Measurements from ENCODE around the gene TAGLN. TPM values are rescaled to one million over a fixed set of nuclear protein-coding genes. Genes with fewer than 3 reads are reported as not detected.
A peak's percentile ranks its signal among the peaks of the same experiment; 100 is the strongest.

Gene TAGLN
- total RNA-seq (2013), result 16.0 TPM
- polyA plus RNA-seq, result 100 to 1,000 TPM in 1 of 3 donors, 1 to 10 TPM in 2; 3.6 to 113 (median 4.0) TPM
- polyA minus RNA-seq, result 8.3 and 13.3 TPM in 2 replicates
- 1.5 to 76.7 (median 16.9) reads per million in 11 experiments for total RNA-seq

DNA sequence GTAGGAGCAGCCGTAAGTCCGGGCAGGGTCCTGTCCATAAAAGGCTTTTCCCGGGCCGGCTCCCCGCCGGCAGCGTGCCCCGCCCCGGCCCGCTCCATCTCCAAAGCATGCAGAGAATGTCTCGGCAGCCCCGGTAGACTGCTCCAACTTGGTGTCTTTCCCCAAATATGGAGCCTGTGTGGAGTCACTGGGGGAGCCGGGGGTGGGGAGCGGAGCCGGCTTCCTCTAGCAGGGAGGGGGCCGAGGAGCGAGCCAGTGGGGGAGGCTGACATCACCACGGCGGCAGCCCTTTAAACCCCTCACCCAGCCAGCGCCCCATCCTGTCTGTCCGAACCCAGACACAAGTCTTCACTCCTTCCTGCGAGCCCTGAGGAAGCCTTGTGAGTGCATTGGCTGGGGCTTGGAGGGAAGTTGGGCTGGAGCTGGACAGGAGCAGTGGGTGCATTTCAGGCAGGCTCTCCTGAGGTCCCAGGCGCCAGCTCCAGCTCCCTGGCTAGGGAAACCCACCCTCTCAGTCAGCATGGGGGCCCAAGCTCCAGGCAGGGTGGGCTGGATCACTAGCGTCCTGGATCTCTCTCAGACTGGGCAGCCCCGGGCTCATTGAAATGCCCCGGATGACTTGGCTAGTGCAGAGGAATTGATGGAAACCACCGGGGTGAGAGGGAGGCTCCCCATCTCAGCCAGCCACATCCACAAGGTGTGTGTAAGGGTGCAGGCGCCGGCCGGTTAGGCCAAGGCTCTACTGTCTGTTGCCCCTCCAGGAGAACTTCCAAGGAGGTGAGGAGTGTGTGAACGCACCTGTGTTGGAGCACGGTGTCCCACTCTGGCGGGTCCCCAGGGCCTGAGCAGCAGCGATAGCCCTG, at the start of gene TAGLN:
Gene TAGLN, plus strand, starts transcription at position 318 of the 863 bp plus-strand sequence. CDS start 3,644 bp downstream, outside the sequence.
- Histone ChIP-seq H4K20me1 (ENCODE audit: insufficient read depth, low read length) (peaks cover 12% of the 10 kb centered on the region), H3K79me2 (ENCODE audit: insufficient read depth, low read length) (no peaks in the 10 kb centered on the region), H3K4me2 (replicated peaks; ENCODE audit: extremely low read depth, low read length, poor library complexity, severe bottlenecking) (no peak within 1 kb of the TSS), H3K27ac (ENCODE audit: low read depth in 1 of 2, low read length in 2 of 2) (no peak within 1 kb of the TSS), H3K27me3 (ENCODE audit: control insufficient read depth in 2 of 2, insufficient read depth in 2 of 2, low read length in 2 of 2) (no peaks in the 10 kb centered on the region), H3K36me3 (replicated peaks in 1 of 2; ENCODE audit: control insufficient read depth in 1 of 2, insufficient read depth in 2 of 2, low read length in 2 of 2) (peaks cover 39 to 60% of the 10 kb centered on the region in 2 donors), H2AFZ (ENCODE audit: insufficient read depth, low read depth, low read length, poor library complexity, severe bottlenecking) (no peak within 1 kb of the TSS), H3K4me3 (replicated peaks in 1 of 3; ENCODE audit: low read depth in 2 of 3, low read length in 3 of 3) (no peak within 1 kb of the TSS), H3K9ac (ENCODE audit: insufficient read depth, low read length, poor library complexity, severe bottlenecking) (no peak within 1 kb of the TSS), H3K9me3 (replicated peaks in 1 of 2; ENCODE audit: control insufficient read depth in 1 of 2, insufficient read depth in 1 of 2, low read length in 2 of 2) (no peaks in the 10 kb centered on the region), H3K4me1 (ENCODE audit: control insufficient read depth in 1 of 2, insufficient read depth in 2 of 2, low read length in 2 of 2) (peaks cover 18 to 26% of the 10 kb centered on the region in 2 donors)
- TF ChIP-seq, protein P1, sequence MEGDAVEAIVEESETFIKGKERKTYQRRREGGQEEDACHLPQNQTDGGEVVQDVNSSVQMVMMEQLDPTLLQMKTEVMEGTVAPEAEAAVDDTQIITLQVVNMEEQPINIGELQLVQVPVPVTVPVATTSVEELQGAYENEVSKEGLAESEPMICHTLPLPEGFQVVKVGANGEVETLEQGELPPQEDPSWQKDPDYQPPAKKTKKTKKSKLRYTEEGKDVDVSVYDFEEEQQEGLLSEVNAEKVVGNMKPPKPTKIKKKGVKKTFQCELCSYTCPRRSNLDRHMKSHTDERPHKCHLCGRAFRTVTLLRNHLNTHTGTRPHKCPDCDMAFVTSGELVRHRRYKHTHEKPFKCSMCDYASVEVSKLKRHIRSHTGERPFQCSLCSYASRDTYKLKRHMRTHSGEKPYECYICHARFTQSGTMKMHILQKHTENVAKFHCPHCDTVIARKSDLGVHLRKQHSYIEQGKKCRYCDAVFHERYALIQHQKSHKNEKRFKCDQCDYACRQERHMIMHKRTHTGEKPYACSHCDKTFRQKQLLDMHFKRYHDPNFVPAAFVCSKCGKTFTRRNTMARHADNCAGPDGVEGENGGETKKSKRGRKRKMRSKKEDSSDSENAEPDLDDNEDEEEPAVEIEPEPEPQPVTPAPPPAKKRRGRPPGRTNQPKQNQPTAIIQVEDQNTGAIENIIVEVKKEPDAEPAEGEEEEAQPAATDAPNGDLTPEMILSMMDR (IDR thresholded peaks at IDR 0.05), result no peak
- peaks cover 3 to 7% (median 6%) of the 10 kb centered on the region in 3 donors for H3K27me3 Mint-ChIP-seq (ENCODE audit: low read depth in 3 of 3)
- peak within 1 kb of the TSS in 1 of 2 donors; percentile 16 for H3K4me3 Mint-ChIP-seq
- H3K9me3 Mint-ChIP-seq, result peaks cover 0 to 3% (median 0%) of the 10 kb centered on the region in 7 donors
- intact Hi-C loops (cut with micrococcal nuclease), result no loop called here
- H3K27ac Mint-ChIP-seq, result peak within 1 kb of the TSS in 3 of 7 donors; percentile 6 to 45 (median 32)
- peaks cover 54 to 66% of the 10 kb centered on the region in 2 donors for H3K36me3 Mint-ChIP-seq
- H3K4me1 Mint-ChIP-seq, result peaks cover 35% of the 10 kb centered on the region
- DNase-seq, result no peak
- 67% methylated on average over 14 of the region's 34 CpGs for WGBS (ENCODE audit: insufficient coverage)

DNA sequence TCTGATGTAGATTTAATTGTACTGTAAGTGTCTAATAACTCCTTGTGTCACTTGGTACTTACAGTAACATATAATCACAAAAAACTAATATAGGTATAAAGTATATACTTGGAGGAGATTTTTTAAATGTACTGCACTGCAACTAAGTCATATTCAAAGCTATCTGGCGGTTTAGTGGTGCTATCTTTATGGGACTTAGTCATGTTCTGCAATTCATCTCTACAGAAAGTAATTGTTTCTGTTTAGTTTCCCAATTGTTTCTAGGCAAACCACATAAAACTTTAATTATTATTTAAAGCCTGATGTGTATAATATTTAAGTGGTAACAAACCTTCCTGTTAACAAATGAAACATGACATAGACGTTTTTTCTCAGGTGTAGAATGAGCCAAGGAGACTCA, 47.1 kb upstream of the TAGLN start:
- Histone ChIP-seq H3K9ac (ENCODE audit: insufficient read depth, low read length, poor library complexity, severe bottlenecking) (no peak overlapping the region), H3K4me3 (replicated peaks in 1 of 3; ENCODE audit: low read depth in 2 of 3, low read length in 3 of 3) (no peak overlapping the region), H4K20me1 (ENCODE audit: insufficient read depth, low read length) (peaks cover 100% of the 10 kb centered on the region), H3K36me3 (replicated peaks in 1 of 2; ENCODE audit: control insufficient read depth in 1 of 2, insufficient read depth in 2 of 2, low read length in 2 of 2) (peaks cover 42 to 81% of the 10 kb centered on the region in 2 donors), H3K4me1 (ENCODE audit: control insufficient read depth in 1 of 2, insufficient read depth in 2 of 2, low read length in 2 of 2) (peaks cover 0 to 4% of the 10 kb centered on the region in 2 donors), H3K79me2 (ENCODE audit: insufficient read depth, low read length) (peaks cover 99% of the 10 kb centered on the region), H3K9me3 (replicated peaks in 1 of 2; ENCODE audit: control insufficient read depth in 1 of 2, insufficient read depth in 1 of 2, low read length in 2 of 2) (no peaks in the 10 kb centered on the region), H3K27me3 (ENCODE audit: control insufficient read depth in 2 of 2, insufficient read depth in 2 of 2, low read length in 2 of 2) (no peaks in the 10 kb centered on the region), H2AFZ (ENCODE audit: insufficient read depth, low read depth, low read length, poor library complexity, severe bottlenecking) (no peak overlapping the region), H3K4me2 (replicated peaks; ENCODE audit: extremely low read depth, low read length, poor library complexity, severe bottlenecking) (no peak overlapping the region), H3K27ac (ENCODE audit: low read depth in 1 of 2, low read length in 2 of 2) (no peak overlapping the region)
- Mint-ChIP-seq H3K27ac (peak overlapping the region in 1 of 7 donors; percentile 50), H3K9me3 (peaks cover 0 to 2% (median 0%) of the 10 kb centered on the region in 7 donors), H3K4me1 (peaks cover 22% of the 10 kb centered on the region), H3K36me3 (peaks cover 35 to 77% of the 10 kb centered on the region in 2 donors), H3K4me3 (no peak overlapping the region), H3K27me3 (ENCODE audit: low read depth in 3 of 3) (no peaks in the 10 kb centered on the region)
- intact Hi-C loops (cut with micrococcal nuclease), result no loop called here
- no CpG with 5 or more reads among the region's 2 CpGs for WGBS (ENCODE audit: insufficient coverage)
- no peak for DNase-seq
- TF ChIP-seq, protein P1 (IDR thresholded peaks at IDR 0.05), result no peak

Data from CD14-positive monocyte (primary cell).